ENCODE results near the gene ATG2A. TPM values are rescaled to one million over a fixed set of nuclear protein-coding genes. Genes with fewer than 3 reads are reported as not detected.
"Not testable (repeated sequence)": the region's sequence is repeated elsewhere in the genome, so short reads cannot be mapped to it uniquely, and the experiment has no call there.

Gene ATG2A
- total RNA-seq, 1 experiment from 2014 or later = 50.5 TPM

- DNase-seq (ENCODE audit: low spot score) = peak; percentile 99
Measured at GRCh38 chr11:64854534-64855502, 62.2 kb downstream of the ATG2A start.

GRCh38 chr11:64854157-64854533 lies 62.9 kb downstream of the ATG2A start:
- DNase-seq (ENCODE audit: low spot score) = no peak

GRCh38 chr11:64853709-64854108 lies 63.3 kb downstream of the ATG2A start:
- no peak for DNase-seq (ENCODE audit: low spot score)

- no peak for DNase-seq (ENCODE audit: low spot score)
Measured at GRCh38 chr11:64852804-64853509, 64.1 kb downstream of the ATG2A start.

DNA sequence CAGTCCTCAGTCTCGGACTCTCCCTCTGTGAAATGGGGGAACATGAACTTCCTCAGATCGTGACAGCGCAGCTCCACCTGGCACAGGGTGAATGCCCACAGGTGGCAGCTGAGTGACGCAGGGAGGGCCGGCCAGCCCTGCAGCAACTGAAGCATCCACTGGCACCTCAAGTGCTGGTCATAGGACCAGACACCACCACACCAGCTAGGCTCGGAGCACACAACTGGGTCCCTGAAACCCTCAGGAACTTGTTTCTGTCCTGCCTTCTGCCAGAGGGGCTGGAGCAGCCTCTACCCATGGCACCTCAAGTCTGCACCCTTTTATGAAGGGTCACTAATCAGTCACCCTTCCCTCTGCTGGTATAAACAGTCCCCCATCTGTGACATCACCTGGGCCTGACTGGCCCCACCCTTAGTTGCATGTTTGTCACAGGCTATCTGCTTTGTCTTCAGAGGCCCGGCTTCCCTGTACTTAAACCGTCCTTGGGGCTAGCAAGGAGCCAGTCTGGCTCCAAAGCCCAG lies 65.1 kb downstream of the ATG2A start:
- DNase-seq (ENCODE audit: low spot score) = no peak

DNA sequence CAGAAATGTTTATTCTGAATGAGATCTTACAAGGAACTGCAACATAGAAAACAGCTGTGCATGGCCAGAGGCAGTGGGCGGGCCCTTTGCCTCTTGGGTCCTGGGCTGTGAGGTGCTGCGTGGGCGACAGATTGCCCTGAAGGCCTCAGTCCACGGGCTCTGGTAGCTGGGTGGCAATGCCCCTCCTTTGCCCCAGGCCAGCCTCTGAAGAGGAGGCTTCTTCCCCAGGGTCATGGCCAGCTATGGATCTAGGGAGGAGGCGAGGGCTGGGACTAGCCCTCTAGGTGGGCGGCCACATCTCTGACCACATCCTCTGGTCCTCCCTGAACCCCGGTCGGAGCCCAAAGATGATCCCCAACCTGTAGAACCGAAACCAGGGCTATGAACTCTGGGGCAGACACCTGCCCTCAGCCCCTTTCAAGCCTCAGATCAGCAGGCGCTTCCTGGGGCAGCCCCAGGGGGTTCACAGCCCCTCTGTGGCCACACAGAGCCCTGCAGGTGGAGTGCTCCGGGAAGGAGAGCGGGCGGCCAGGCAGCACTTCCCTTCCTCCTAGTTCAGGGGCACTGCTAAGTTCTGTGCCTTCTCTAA lies 65.9 kb downstream of the ATG2A start:
- no peak for DNase-seq (ENCODE audit: low spot score)

- DNase-seq (ENCODE audit: low spot score) = no peak
Measured at GRCh38 chr11:64849598-64850356, 67.2 kb downstream of the ATG2A start.

- peak; percentile 82 for DNase-seq (ENCODE audit: low spot score)
Measured at GRCh38 chr11:64848826-64849597, 68.0 kb downstream of the ATG2A start.

- no peak for DNase-seq (ENCODE audit: low spot score)
Measured at GRCh38 chr11:64848214-64848825, 68.7 kb downstream of the ATG2A start.

DNA sequence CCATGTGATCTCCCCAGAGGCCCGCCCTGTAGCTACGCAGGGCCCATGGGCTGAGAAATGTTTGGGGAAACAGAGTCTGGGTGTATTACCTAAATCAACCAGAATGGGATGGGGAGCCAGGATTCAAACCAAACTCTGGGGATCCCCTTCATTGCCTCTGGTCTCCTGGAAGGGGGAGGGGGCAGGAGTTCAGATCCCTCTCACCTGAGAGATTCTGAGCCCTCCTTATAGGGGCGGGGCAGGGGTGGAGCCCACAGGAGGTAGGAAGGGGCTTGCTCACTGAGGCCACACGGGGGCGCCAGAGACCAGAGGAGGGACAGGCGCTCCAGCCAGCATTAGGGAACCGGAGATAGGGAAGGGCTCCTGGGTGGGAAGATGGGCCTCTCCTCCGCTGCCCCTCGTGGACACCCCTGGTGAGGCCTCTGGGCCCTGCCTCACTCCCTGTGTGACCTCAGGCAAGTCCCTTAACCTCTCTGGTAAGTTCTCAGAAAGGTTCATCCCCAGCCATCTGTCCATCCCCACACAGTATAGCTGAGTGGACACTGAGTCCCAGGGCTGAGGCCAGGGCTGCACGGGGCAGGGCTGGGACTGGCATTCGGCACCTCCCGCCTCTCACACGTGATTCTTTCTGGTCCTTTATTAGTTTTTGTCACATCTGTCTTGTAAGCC lies 69.9 kb downstream of the ATG2A start:
- peak; percentile 99 for DNase-seq (ENCODE audit: low spot score)

GRCh38 chr11:64845776-64846129 lies 71.3 kb downstream of the ATG2A start:
- not testable (repeated sequence) for DNase-seq (ENCODE audit: low spot score)

DNA sequence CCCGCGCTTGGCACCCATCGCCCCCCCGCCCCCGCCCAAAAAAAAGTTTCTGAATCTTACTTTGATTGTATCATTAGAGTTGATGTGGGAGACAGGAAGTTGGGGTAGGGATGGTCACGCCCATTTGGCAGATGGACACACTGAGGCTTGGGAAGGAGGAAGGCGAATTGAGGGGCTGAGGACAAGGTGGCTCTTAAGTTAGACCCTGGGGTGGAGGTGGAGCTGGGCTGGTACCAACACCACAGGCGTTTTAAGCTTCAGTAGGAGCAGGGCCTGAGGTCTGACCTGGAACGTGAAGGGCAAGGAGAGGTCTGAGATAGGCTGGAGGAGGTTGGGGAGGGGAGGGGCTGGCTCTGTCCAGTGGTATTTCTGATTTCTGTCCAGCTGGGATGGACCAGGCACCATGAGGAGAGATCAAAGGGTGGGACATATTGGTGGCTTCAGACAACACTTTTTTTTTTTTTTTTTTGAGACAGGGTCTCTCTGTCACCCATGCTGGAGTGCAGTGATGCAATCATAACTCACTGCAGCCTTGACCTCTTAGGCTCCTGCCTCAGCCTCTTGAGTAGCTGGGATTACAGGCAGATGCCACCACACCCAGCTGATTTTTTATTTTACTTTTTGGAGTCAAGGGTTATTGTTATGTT lies 71.8 kb downstream of the ATG2A start:
- DNase-seq (ENCODE audit: low spot score) = no peak

Small RNA genes within 50 kb of the gene (small RNA-seq; reads per million reads assigned to genes)
- not detected for gene MIR6749
- not detected for gene MIR6750

Other genes with a start within 250 kb of the ATG2A start
- not detected in 2 replicates for gene NRXN2, start 194.0 kb downstream of the ATG2A start, total RNA-seq (2014; rRNA removed; shearing (Covaris generic))
- gene RASGRP2, start 173.1 kb downstream of the ATG2A start, total RNA-seq (2014; rRNA removed; shearing (Covaris generic)) = not detected in 2 replicates
- gene PYGM, start 157.2 kb downstream of the ATG2A start, total RNA-seq (2014; rRNA removed; shearing (Covaris generic)) = 0.16 and 0.23 TPM in 2 replicates
- 193 and 251 TPM in 2 replicates for gene SF1, start 138.7 kb downstream of the ATG2A start, total RNA-seq (2014; rRNA removed; shearing (Covaris generic))
- gene MAP4K2, start 114.0 kb downstream of the ATG2A start, total RNA-seq (2014; rRNA removed; shearing (Covaris generic)) = 44.4 and 57.0 TPM in 2 replicates
- gene MEN1, start 106.7 kb downstream of the ATG2A start, total RNA-seq (2014; rRNA removed; shearing (Covaris generic)) = 35.1 and 38.0 TPM in 2 replicates
- gene CDC42BPG, start 72.6 kb downstream of the ATG2A start, total RNA-seq (2014; rRNA removed; shearing (Covaris generic)) = 22.7 and 24.7 TPM in 2 replicates
- 118 and 123 TPM in 2 replicates for gene EHD1, start 38.6 kb downstream of the ATG2A start, total RNA-seq (2014; rRNA removed; shearing (Covaris generic))
- gene PPP2R5B, start 7.5 kb upstream of the ATG2A start, total RNA-seq (2014; rRNA removed; shearing (Covaris generic)) = 7.9 and 8.9 TPM in 2 replicates
- not detected in 2 replicates for gene GPHA2, start 18.7 kb upstream of the ATG2A start, total RNA-seq (2014; rRNA removed; shearing (Covaris generic))
- not detected in 2 replicates for gene MAJIN, start 54.9 kb upstream of the ATG2A start, total RNA-seq (2014; rRNA removed; shearing (Covaris generic))
- gene BATF2, start 79.8 kb upstream of the ATG2A start, total RNA-seq (2014; rRNA removed; shearing (Covaris generic)) = 1.6 and 2.5 TPM in 2 replicates
- gene ARL2, start 97.0 kb upstream of the ATG2A start, total RNA-seq (2014; rRNA removed; shearing (Covaris generic)) = 103 and 104 TPM in 2 replicates
- 26.5 and 36.1 TPM in 2 replicates for gene SNX15, start 110.2 kb upstream of the ATG2A start, total RNA-seq (2014; rRNA removed; shearing (Covaris generic))
- gene SAC3D1, start 124.0 kb upstream of the ATG2A start, total RNA-seq (2014; rRNA removed; shearing (Covaris generic)) = 52.4 and 52.5 TPM in 2 replicates
- gene NAALADL1, start 141.3 kb upstream of the ATG2A start, total RNA-seq (2014; rRNA removed; shearing (Covaris generic)) = 0.08 and 1.9 TPM in 2 replicates
- gene CDCA5, start 166.8 kb upstream of the ATG2A start, total RNA-seq (2014; rRNA removed; shearing (Covaris generic)) = 66.1 and 72.1 TPM in 2 replicates
- 124 and 128 TPM in 2 replicates for gene ZFPL1, start 167.0 kb upstream of the ATG2A start, total RNA-seq (2014; rRNA removed; shearing (Covaris generic))
- 549 and 628 TPM in 2 replicates for gene VPS51, start 179.0 kb upstream of the ATG2A start, total RNA-seq (2014; rRNA removed; shearing (Covaris generic))
- gene TM7SF2, start 194.7 kb upstream of the ATG2A start, total RNA-seq (2014; rRNA removed; shearing (Covaris generic)) = 84.4 and 113 TPM in 2 replicates
- 104 and 115 TPM in 2 replicates for gene ZNHIT2, start 200.5 kb upstream of the ATG2A start, total RNA-seq (2014; rRNA removed; shearing (Covaris generic))
- 835 and 863 TPM in 2 replicates for gene FAU, start 204.9 kb upstream of the ATG2A start, total RNA-seq (2014; rRNA removed; shearing (Covaris generic))
- 153 and 200 TPM in 2 replicates for gene MRPL49, start 205.1 kb upstream of the ATG2A start, total RNA-seq (2014; rRNA removed; shearing (Covaris generic))
- gene SYVN1, start 217.3 kb upstream of the ATG2A start, total RNA-seq (2014; rRNA removed; shearing (Covaris generic)) = 21.7 and 32.1 TPM in 2 replicates

Measured in HT-29 (cell line).